GM19240 (cell line): ENCODE measurements around the gene KLF16.

Experiments
- DNase-seq: peaks from one replicate; pipeline ENCODE4 v3.0.0; 2011; ENCODE audit warnings: low spot score; ENCODE audit not compliant: insufficient read length

The KLF16 gene

DNA sequence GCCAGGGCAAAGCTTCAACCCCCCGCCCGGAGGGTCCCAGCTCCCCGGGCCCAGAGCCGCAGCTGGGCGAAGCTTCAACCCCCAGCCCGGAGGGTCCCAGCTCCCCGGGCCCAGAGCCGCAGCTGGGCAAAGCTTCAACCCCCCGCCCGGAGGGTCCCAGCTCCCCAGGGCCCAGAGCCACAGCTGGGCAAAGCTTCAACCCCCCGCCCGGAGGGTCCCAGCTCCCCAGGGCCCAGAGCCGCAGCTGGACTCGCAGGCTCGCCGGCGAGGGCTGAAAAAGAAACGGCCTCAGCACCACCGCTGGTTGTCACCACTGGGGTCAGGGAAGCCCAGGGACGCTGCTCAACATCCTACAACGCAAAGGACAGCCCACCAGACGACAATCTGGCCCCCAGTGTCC is 20.3 kb downstream of the KLF16 start:
- no peak for DNase-seq

DNA sequence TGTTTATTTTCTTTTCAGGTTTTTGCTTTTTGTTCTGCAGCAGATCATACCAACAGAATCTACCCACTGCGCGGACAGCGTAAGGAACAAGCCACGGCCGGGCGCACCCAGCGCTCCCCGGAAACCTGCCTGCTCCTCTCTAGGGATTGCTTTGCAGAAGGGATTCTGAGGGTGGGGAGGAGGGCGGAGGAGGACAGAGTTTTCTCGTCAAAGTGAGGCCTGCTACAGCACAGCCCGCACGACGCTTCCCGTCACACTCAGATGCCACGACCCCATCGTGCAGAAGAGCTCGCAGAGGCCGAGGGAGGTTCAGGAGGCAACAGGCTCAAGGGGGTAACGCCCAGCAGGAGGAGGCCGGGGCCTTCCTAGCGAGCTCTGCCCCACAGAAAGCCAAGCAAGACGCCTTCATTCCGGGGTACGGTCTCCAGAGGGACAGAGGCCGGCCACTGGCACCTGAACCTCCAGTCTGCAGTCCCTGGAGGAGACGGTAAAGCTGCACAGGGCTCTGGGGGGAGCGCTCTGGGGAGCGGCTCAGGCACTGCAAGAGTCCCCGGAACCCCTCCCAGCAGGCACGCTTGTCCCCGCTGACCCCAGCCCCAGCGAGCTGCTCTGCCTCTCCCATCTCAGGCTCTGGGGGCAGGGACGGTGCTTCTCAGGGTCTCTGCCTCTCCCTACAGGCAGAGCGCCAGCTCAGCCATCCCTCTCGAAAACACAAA is 22.0 kb downstream of the KLF16 start:
- no peak for DNase-seq

GRCh38 chr19:1840541-1841115 is 22.8 kb downstream of the KLF16 start:
- DNase-seq, result no peak

DNA sequence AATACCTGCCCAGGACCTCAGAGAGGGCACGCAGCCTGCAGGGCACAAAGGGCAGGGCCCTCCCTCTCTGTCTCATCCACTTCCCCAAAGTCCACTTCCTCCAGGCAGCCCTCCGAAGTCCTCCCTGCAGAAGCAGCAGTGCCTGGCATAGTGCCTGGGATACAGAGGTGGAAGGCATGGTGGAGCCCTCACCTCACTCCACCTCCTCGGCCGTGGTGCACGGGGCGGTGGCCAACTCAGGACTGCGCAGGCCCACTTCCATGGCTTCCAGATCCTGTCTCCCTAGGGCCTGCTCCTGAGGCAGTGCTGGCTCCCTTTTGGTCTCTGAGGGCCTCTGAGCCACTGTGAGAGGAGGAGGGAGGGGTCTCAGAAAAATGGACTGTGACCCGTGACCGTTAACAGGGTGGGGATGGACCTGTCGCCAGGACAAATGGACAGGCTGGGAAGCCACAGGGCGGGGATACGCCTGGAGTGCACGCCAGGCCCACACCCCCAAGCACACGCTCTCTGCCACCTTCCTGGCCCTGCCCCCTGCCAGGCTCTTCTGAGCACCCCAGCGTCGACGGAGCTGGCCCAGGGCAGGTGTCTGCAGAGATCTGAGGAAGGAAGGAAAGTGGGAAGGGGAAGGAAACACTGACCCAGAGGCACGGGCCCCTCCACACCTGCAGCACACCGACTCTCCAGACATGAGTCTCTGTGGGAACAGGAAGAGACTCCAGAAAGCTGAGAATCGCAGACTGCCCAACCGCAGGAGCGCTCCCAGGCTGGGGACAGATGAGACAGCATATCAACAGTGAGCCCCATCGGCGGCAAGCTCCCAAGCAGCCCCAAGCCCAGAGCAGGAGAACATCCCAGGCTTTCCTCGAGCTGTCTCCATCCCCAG is 23.5 kb downstream of the KLF16 start:
- no peak for DNase-seq

DNA sequence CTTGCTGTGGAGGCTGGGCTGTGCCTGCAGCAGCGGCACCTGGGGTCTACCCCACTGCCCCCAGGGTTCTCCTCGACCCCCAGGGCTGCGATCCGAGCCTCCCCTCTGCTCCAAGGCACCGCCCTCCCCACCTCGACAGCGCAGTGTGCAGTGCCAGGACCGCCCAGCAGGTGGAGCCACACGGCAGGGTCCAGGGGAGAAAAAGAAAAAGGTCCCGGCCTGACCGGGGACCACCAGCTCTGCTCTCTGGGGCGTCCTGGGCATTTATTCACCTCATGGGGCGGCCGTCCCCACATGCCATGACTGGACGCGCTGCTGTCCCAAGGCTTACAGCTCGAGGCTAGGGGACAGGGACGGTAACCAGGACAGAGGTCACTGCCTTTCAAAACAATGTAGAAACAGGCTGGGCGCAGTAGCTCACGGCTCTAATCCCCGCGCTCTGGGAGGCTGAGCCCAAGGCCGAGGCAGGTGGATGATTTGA is 25.7 kb downstream of the KLF16 start:
- DNase-seq, result peak; percentile 89

GRCh38 chr19:1837222-1837565 is 26.2 kb downstream of the KLF16 start:
- DNase-seq, result no peak

DNA sequence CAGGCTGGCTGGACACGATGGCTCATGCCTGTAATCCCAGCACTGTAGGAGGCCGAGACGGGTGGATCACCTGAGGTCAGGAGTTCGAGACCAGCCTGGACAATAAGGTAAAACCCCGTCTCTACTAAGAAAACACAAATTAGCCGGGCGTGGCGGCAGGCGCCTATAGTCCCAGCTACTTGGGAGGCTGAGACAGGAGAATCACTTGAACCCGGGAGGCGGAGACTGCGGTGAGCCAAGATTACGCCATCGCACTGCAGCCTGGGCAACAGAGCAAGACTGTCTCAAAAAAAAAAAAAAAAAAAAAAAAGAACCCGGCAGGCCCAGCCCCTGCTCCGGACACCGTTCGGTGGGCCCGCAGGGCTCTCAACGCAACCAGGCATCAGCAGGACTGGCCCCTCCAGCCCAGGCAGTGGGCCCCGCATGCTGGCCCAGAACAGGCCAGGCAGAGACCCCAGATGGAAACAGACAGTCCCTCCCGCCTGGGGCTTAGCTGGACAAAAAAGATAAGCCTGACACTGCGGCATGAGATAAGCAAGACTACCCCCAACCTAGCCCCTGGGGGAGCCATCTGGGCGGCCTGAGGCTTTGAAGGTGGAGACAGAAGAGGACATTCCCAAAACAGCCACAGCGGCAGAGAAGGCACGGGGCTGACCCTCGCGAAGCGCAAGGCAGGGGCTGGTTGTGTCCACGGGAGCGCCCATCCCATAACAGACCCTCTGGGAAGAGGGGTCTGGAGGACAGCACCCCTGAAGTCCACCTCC is 26.7 kb downstream of the KLF16 start:
- no peak for DNase-seq

DNA sequence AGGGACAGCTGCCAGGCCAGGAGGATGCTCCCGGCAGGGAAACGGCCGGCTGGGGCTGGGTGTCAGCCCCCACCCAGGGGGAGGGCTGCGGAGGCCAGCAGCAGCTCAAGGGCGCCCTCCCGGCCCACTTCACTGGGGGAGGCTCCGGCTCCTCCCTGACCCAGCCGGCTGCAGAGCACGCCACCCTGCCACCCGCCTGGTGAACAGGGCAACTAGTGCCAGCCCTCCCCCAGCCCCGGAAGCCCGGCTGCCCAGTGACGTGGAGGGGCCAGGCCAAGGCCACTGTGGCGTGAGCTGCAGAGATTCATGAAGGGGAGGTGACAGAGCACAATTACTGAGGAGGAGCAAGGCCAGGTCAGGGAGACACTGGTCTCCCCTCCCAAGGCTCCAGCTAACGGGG is 29.8 kb downstream of the KLF16 start:
- DNase-seq, result no peak

DNA sequence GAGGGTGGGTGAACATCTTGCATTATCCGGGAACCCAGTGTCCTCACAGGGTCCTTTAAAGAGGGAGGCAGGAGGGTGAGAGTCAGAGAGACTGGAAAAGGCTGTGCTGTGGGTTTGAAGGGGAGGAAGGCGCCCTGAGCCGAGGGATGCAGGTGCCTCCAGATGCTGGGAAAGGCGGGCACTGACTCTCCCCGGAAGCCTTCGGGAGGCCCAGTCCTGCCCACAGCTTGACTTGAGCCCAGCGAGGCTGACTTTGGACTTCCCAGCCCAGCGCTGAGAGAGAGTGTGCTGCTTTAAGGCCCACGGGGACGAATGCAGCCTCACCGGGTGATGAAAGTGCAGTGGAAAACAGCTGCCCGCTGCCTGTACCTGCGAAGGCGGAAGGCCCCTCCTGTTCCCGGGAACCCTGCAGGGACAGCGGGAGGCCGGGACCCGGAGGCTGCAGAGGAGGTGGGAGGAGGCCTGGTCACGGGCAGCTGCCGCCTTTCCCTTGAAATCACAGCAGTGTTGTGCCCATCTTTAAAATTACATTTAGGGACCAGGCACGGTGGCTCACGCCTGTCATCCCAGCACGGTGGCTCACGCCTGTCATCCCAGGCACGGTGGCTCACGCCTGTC is 31.2 kb downstream of the KLF16 start:
- DNase-seq, result no peak

DNA sequence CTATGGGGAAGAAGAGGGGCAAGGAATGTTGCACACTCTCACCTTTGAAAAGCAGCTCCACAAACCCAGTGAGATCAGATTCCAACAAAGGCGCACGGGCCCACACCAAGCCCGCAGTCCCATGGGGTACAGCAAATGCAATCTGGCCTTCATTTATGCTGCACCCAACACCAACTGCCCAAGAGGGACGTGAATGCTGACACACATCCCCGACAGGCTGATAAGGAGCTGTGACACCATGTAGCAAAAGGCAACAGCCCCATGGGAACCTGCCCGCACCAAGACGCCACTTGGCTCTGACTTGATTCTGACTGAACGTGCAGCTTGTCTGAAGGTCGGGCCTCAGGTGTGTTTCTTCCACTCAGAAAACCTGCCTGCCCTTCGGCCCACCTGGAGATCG is 32.4 kb downstream of the KLF16 start:
- DNase-seq, result no peak

DNA sequence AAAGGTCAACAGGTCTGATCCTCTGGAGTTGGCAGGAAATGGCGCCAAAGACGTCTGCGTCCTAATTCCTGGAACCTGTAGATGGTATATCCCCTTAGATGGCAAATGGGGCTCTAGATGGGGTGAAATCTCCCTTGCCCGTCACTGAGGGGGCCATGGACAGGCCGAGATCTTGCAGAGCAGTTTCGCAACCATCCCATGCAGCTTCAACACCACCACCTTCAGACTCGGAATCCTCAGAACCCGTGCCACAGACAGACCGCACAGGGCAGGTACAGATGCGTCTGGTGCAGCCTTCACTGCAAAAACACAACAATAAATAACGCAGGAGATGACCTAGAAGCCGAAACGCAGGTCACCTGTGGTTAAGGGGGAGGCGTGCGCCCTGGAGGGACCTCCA is 32.8 kb downstream of the KLF16 start:
- DNase-seq, result no peak

- DNase-seq, result no peak
Observed at GRCh38 chr19:1829958-1830357, 33.4 kb downstream of the KLF16 start.

DNA sequence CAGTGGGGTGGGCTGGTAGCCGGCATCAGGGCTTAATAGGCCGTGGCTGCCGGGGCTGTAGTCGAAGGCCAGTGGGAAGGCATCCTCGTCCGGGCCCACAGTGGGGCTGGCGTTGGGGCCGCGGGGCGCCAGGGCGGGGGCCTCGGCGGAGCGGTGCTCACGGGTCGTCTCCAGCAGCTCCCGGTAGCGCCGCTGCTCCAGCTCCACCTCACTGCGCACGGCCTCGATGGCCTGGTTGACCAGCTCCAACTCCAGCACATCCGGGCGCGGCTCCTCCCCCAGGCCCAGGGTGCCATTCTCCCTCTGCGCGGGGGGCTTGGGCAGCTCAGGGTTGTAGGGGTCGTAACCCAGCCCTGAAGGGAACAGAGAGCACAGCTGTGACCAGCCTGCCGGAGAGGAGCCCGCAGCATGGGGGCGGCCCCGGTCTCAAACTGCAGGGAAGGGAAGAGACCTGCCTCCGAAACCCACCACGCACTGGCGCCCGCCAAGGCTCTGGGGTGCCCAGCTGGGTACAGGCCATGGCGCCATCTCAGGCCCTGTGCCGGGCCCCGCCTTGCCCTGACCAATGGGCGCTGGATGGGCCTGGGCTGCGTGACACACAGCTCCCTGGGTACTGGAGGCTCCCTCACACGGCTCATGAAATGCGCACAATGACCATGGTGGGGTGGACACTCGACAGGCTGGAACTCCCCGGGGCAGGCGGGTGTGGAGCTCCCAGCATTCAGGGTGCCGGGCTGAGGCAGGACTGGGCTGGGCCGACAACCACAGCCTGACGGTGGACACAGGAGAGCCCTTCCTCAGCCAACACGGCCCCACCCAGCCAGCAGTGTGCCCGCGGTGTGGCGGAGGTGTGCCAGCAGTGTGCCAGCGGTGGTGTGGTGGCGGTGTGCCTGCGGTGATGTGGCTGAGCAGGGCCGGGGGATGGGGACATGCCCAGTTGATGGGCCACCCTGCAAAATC is 34.8 kb downstream of the KLF16 start:
- DNase-seq, result no peak

DNA sequence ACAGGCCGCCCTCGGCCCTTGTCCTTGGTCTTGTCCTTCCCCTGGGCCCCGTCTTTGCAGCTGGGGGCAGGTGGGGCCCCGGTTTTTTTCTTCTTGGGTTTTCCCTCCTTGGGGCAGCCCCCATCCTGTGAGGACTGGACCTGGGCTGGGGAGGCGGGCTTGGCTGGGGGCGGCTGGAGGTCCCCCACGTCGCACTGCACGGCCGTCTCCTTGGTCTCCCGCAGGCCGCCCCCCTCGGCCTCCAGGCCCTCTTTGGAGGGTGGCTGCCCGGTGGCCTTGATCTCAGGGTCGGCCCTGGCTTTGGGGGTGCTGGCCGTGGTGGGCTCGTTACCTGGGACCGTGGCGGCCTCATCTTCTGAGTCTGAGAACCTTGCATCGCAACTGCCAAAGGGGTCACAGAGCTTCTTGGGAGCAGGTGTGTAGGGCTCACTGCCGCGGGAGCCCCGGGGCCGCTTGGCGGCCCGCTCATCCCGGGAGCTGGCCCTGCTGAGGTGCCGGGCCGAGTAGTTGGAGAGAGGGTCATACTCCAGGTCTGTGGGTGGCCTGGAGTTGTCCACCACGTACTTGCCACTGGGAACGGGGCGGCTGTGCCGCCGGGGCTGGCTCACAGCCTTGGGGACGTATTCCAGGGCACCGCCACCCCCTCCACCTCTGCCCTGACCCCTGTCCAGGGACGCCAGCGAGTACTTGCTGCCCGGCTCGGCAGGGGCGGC is 35.7 kb downstream of the KLF16 start:
- no peak for DNase-seq

GRCh38 chr19:1826557-1827521 is 36.5 kb downstream of the KLF16 start:
- no peak for DNase-seq

- DNase-seq, result peak; percentile 100
Observed at GRCh38 chr19:1825909-1826556, 37.3 kb downstream of the KLF16 start.

GRCh38 chr19:1824252-1824622 is 39.1 kb downstream of the KLF16 start:
- no peak for DNase-seq
